ENCODE measurements around the gene PCGF3.
A peak's percentile ranks its signal among the peaks of the same experiment; 100 is the strongest.

PCGF3 gene

DNA sequence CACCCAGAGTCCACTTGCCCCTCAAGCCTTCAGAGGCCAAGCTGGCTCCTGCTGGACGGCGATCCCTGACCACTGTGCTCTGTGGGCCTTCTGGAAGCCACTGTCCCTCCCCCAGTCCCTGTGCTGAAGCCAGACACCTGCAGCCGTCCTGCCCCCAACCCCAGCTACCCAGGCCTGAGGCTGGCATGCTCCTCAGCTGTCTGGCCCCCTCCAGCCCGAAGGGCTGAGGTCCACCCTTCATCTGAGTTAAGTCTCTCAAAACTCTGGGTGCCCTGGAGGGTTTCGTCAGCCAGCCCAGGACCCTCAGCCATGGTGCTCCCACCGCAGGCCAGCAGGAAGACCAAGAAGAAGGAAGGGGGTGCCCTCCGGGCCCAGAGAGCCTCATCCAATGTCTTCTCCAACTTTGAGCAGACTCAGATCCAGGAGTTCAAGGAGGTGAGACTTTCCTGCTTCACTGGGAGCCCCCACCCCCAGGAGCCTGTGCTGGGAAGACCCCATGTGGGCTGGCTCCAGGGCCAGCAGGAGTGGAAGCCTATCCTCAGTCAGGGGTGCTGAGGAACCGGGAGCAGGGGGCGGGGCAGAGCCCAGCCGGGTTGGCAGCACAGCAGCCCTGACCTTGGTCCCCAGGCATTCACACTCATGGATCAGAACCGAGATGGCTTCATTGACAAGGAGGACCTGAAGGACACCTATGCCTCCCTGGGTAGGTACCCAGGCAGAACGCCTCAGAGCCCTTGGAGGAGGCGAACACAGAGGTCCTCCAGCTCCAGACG, 27.1 kb upstream of the PCGF3 start:
- no peaks in the 10 kb centered on the region for H4K20me1 ChIP-seq (ENCODE audit: insufficient read depth, low read length)
- H3K4me3 ChIP-seq (ENCODE audit: low read length), result no peak overlapping the region
- no peak for TF ChIP-seq EZH2phosphoT487 (IDR thresholded peaks at IDR 0.05; ENCODE audit: low read depth)
- TF ChIP-seq, protein P1, sequence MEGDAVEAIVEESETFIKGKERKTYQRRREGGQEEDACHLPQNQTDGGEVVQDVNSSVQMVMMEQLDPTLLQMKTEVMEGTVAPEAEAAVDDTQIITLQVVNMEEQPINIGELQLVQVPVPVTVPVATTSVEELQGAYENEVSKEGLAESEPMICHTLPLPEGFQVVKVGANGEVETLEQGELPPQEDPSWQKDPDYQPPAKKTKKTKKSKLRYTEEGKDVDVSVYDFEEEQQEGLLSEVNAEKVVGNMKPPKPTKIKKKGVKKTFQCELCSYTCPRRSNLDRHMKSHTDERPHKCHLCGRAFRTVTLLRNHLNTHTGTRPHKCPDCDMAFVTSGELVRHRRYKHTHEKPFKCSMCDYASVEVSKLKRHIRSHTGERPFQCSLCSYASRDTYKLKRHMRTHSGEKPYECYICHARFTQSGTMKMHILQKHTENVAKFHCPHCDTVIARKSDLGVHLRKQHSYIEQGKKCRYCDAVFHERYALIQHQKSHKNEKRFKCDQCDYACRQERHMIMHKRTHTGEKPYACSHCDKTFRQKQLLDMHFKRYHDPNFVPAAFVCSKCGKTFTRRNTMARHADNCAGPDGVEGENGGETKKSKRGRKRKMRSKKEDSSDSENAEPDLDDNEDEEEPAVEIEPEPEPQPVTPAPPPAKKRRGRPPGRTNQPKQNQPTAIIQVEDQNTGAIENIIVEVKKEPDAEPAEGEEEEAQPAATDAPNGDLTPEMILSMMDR (IDR thresholded peaks at IDR 0.05; ENCODE audit: low read depth, low read length), result no peak
- no peaks in the 10 kb centered on the region for H3K36me3 ChIP-seq (replicated peaks; ENCODE audit: low read depth, low read length)
- no peaks in the 10 kb centered on the region for H3K9me3 ChIP-seq (ENCODE audit: insufficient read depth, low read length)
- H3K9ac ChIP-seq (ENCODE audit: low read length), result no peak overlapping the region
- peak overlapping the region; percentile 91 for H3K4me2 ChIP-seq (ENCODE audit: low read length)
- H3K79me2 ChIP-seq (ENCODE audit: low read length), result peaks cover 17% of the 10 kb centered on the region
- H2AFZ ChIP-seq (ENCODE audit: low read depth, low read length), result no peak overlapping the region
- H3K4me1 ChIP-seq (ENCODE audit: low read length), result peaks cover 35% of the 10 kb centered on the region
- H3K27ac ChIP-seq (ENCODE audit: low read length), result no peak overlapping the region
- no peaks in the 10 kb centered on the region for H3K27me3 ChIP-seq (ENCODE audit: low read depth, low read length)

DNA sequence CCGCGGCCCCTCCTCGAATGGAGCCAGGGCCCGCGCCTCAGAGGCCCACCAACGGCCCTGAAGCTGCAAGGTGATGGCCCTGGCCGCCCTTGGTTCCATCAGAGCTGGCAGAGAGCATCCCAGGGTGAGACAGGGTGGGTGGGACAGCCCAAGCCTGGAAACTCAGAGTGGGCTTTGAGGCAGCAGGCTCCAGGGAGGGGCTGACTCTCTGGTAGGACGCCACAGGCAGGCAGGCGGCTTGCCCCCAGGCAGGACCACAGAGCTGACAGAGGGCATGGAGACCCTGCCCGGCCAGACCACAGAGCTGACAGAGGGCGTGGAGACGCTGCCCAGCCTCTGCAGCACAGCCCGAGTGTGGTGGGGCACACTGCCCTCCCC, 26.5 kb upstream of the PCGF3 start:
- H3K27ac ChIP-seq (ENCODE audit: low read length), result no peak overlapping the region
- no peak for TF ChIP-seq EZH2phosphoT487 (IDR thresholded peaks at IDR 0.05; ENCODE audit: low read depth)
- TF ChIP-seq, protein P1 (IDR thresholded peaks at IDR 0.05; ENCODE audit: low read depth, low read length), result no peak

DNA sequence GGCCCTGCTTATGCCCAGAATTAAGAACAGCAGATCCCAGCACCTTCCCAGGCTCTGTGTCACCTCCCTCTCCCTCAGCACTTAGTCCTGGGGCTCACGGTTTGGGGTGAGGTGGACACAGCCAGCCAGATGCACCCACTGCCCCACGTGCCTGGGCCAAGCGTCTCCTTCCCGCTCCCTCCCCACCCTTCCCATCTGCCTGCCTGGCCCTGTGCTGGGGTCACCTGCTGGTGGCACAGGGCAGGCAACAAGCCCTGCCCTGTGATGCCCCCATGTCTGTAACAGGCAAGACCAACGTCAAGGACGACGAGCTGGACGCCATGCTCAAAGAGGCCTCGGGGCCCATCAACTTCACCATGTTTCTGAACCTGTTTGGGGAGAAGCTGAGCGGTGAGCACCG, 26.0 kb upstream of the PCGF3 start:
- TF ChIP-seq, protein P1 (IDR thresholded peaks at IDR 0.05; ENCODE audit: low read depth, low read length), result no peak
- no peak for TF ChIP-seq EZH2phosphoT487 (IDR thresholded peaks at IDR 0.05; ENCODE audit: low read depth)
- Histone ChIP-seq H3K4me3 (ENCODE audit: low read length) (no peak overlapping the region), H3K4me1 (ENCODE audit: low read length) (peaks cover 35% of the 10 kb centered on the region), H2AFZ (ENCODE audit: low read depth, low read length) (no peak overlapping the region), H3K27ac (ENCODE audit: low read length) (no peak overlapping the region), H3K27me3 (ENCODE audit: low read depth, low read length) (no peaks in the 10 kb centered on the region), H3K4me2 (ENCODE audit: low read length) (no peak overlapping the region), H3K36me3 (replicated peaks; ENCODE audit: low read depth, low read length) (no peaks in the 10 kb centered on the region), H3K79me2 (ENCODE audit: low read length) (peaks cover 11% of the 10 kb centered on the region), H4K20me1 (ENCODE audit: insufficient read depth, low read length) (no peaks in the 10 kb centered on the region), H3K9me3 (ENCODE audit: insufficient read depth, low read length) (no peaks in the 10 kb centered on the region), H3K9ac (ENCODE audit: low read length) (no peak overlapping the region)

More for the DNA sequence above, 26.5 kb upstream of the PCGF3 start:
- Histone ChIP-seq H3K4me1 (ENCODE audit: low read length) (peaks cover 35% of the 10 kb centered on the region), H3K9ac (ENCODE audit: low read length) (no peak overlapping the region), H3K79me2 (ENCODE audit: low read length) (peaks cover 14% of the 10 kb centered on the region), H3K27me3 (ENCODE audit: low read depth, low read length) (no peaks in the 10 kb centered on the region), H4K20me1 (ENCODE audit: insufficient read depth, low read length) (no peaks in the 10 kb centered on the region), H3K4me3 (ENCODE audit: low read length) (no peak overlapping the region), H2AFZ (ENCODE audit: low read depth, low read length) (no peak overlapping the region), H3K36me3 (replicated peaks; ENCODE audit: low read depth, low read length) (no peaks in the 10 kb centered on the region), H3K9me3 (ENCODE audit: insufficient read depth, low read length) (no peaks in the 10 kb centered on the region), H3K4me2 (ENCODE audit: low read length) (no peak overlapping the region)

DNA sequence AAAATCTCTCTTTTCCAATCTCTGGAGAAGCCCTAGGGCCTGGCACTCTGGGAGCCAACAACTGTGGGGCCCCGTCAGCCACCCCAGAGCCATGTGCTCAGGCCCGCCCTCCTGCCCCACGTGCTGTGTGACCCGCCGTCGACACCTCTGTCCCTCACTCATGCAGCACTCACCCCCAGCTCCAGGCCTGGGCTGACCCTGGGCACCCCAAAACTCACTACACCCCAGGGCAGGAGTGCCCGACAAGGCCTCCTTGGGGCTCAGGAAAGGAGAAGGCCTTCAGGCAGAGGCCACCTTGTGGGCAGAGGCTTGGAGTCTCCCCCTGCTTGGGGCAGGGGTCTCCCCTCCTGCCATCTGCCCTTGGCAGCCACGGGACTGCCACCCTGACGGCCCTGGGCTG, 25.5 kb upstream of the PCGF3 start:
- Histone ChIP-seq H3K79me2 (ENCODE audit: low read length) (peaks cover 7% of the 10 kb centered on the region), H3K36me3 (replicated peaks; ENCODE audit: low read depth, low read length) (no peaks in the 10 kb centered on the region), H3K4me2 (ENCODE audit: low read length) (peak overlapping the region; percentile 74; the same call in 1 of the 2 replicates), H3K27me3 (ENCODE audit: low read depth, low read length) (no peaks in the 10 kb centered on the region), H3K27ac (ENCODE audit: low read length) (no peak overlapping the region), H3K9ac (ENCODE audit: low read length) (no peak overlapping the region), H3K4me3 (ENCODE audit: low read length) (peak overlapping the region; percentile 75; the same call in 1 of the 2 replicates), H3K4me1 (ENCODE audit: low read length) (peaks cover 35% of the 10 kb centered on the region), H3K9me3 (ENCODE audit: insufficient read depth, low read length) (no peaks in the 10 kb centered on the region), H4K20me1 (ENCODE audit: insufficient read depth, low read length) (no peaks in the 10 kb centered on the region), H2AFZ (ENCODE audit: low read depth, low read length) (no peak overlapping the region)
- TF ChIP-seq, protein P1 (IDR thresholded peaks at IDR 0.05; ENCODE audit: low read depth, low read length), result no peak
- TF ChIP-seq EZH2phosphoT487 (IDR thresholded peaks at IDR 0.05; ENCODE audit: low read depth), result no peak

Measured in OCI-LY3 (cell line).